Left kidney (tissue), 2 donors: Measurements from ENCODE around the gene GSX1. TPM values are rescaled to one million over a fixed set of nuclear protein-coding genes. Genes with fewer than 3 reads are reported as not detected.
A peak's percentile ranks its signal among the peaks of the same experiment; 100 is the strongest.
"Not testable (repeated sequence)": the region's sequence is repeated elsewhere in the genome, so short reads cannot be mapped to it uniquely, and the experiment has no call there.

Experiments used
- DNase-seq: peaks from one replicate; pipeline ENCODE4 v3.0.0-alpha.2; 2013
- polyA plus RNA-seq: library from polyadenylated mRNA; unstranded; fragments of 120-200 nt; gene quantifications from one replicate; pipeline ENCODE4 v1.2.1, GENCODE V29; 2013; ENCODE audit not compliant: insufficient read length

Gene GSX1
- polyA plus RNA-seq, 1 donor: not detected

- DNase-seq: no peak
Measured at GRCh38 chr13:27794368-27794691, 2.0 kb downstream of the GSX1 start.

GRCh38 chr13:27794921-27795717 lies 2.8 kb downstream of the GSX1 start:
- DNase-seq: no peak

GRCh38 chr13:27795718-27796019 lies 3.4 kb downstream of the GSX1 start:
- no peak for DNase-seq

- no peak for DNase-seq
Measured at GRCh38 chr13:27796544-27797227, 4.4 kb downstream of the GSX1 start.

- DNase-seq: peak; percentile 27
Measured at GRCh38 chr13:27797228-27797624, 4.9 kb downstream of the GSX1 start.

GRCh38 chr13:27806744-27807387 lies 14.6 kb downstream of the GSX1 start:
- no peak for DNase-seq

- DNase-seq: no peak
Measured at GRCh38 chr13:27808851-27809550, 16.7 kb downstream of the GSX1 start.

- no peak for DNase-seq
Measured at GRCh38 chr13:27810009-27810408, 17.7 kb downstream of the GSX1 start.

GRCh38 chr13:27810461-27810860 lies 18.2 kb downstream of the GSX1 start:
- no peak for DNase-seq

GRCh38 chr13:27813826-27814225 lies 21.5 kb downstream of the GSX1 start:
- no peak for DNase-seq

- not testable (repeated sequence) for DNase-seq
Measured at GRCh38 chr13:27817832-27818231, 25.5 kb downstream of the GSX1 start.

- no peak for DNase-seq
Measured at GRCh38 chr13:27820524-27821482, 28.5 kb downstream of the GSX1 start.

GRCh38 chr13:27821566-27821965 lies 29.3 kb downstream of the GSX1 start:
- DNase-seq: no peak

- no peak for DNase-seq
Measured at GRCh38 chr13:27822258-27822872, 30.1 kb downstream of the GSX1 start.

- no peak for DNase-seq
Measured at GRCh38 chr13:27822873-27823311, 30.6 kb downstream of the GSX1 start.

GRCh38 chr13:27824121-27824520 lies 31.8 kb downstream of the GSX1 start:
- no peak for DNase-seq

GRCh38 chr13:27825072-27825471 lies 32.8 kb downstream of the GSX1 start:
- peak; percentile 24 for DNase-seq

GRCh38 chr13:27826379-27827353 lies 34.4 kb downstream of the GSX1 start:
- DNase-seq: peak; percentile 85

GRCh38 chr13:27827646-27828045 lies 35.4 kb downstream of the GSX1 start:
- DNase-seq: no peak

- peak; percentile 49 for DNase-seq
Measured at GRCh38 chr13:27830010-27830409, 37.7 kb downstream of the GSX1 start.
